Esophagus squamous epithelium (tissue), 4 donors: ENCODE measurements around the gene C9orf57.
"Not testable (repeated sequence)": the region's sequence is repeated elsewhere in the genome, so short reads cannot be mapped to it uniquely, and the experiment has no call there.

Experiments
- CTCF ChIP-seq, 6 experiments: fragments of 450-650 bp in 4 of 6; fragments of 200-600 bp in 2 of 6; sonication (generic) in 2 of 6; IDR thresholded peaks; one replicate each; pipeline ENCODE4 v1.5.1; 2016 to 2019; ENCODE audit warnings: antibody characterized with exemption in 6 of 6, mild to moderate bottlenecking in 4 of 6, moderate library complexity in 4 of 6
- POLR2A ChIP-seq, 4 donors: fragments of 450-650 bp; IDR thresholded peaks; one replicate each; pipeline ENCODE4 v1.6.1; 2017; ENCODE audit warnings: antibody characterized with exemption in 4 of 4, mild to moderate bottlenecking in 4 of 4, moderate library complexity in 3 of 4

- TF ChIP-seq POLR2A, CTCF (IDR thresholded peaks at IDR 0.05): not testable (repeated sequence)
These were observed 14.3 kb upstream of the C9orf57 start for GRCh38 chr9:72074666-72075065.
